ENCODE results near the gene POLR1A. TPM values are rescaled to one million over a fixed set of nuclear protein-coding genes. Genes with fewer than 3 reads are reported as not detected.

The POLR1A gene
- total RNA-seq, 1 experiment from 2014 or later, result 47.5 TPM

- no peaks in the 10 kb centered on the region for H3K27me3 Mint-ChIP-seq (ENCODE audit: low read depth)
- POLR2A ChIA-PET, result no interaction called here
- TF ChIP-seq, protein P1, sequence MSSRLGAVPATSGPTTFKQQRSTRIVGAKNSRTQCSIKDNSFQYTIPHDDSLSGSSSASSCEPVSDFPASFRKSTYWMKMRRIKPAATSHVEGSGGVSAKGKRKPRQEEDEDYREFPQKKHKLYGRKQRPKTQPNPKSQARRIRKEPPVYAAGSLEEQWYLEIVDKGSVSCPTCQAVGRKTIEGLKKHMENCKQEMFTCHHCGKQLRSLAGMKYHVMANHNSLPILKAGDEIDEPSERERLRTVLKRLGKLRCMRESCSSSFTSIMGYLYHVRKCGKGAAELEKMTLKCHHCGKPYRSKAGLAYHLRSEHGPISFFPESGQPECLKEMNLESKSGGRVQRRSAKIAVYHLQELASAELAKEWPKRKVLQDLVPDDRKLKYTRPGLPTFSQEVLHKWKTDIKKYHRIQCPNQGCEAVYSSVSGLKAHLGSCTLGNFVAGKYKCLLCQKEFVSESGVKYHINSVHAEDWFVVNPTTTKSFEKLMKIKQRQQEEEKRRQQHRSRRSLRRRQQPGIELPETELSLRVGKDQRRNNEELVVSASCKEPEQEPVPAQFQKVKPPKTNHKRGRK (CRISPR knock-in tag; IDR thresholded peaks at IDR 0.05; ENCODE audit: borderline replicate concordance), result no peak
- no peak for TF ChIP-seq USF1 (CRISPR knock-in tag; IDR thresholded peaks at IDR 0.05)
- no peak for TF ChIP-seq GRHL2 (CRISPR knock-in tag; IDR thresholded peaks at IDR 0.05; ENCODE audit: insufficient replicate concordance, severe bottlenecking)
- TF ChIP-seq GTF2I (CRISPR knock-in tag; conservative IDR thresholded peaks at IDR 0.05), result no peak
- no peak for TF ChIP-seq MLX (CRISPR knock-in tag; IDR thresholded peaks at IDR 0.05)
- no peak for TF ChIP-seq ZNF232 (CRISPR knock-in tag; IDR thresholded peaks at IDR 0.05)
- no peak for TF ChIP-seq SMAD3 (CRISPR knock-in tag; IDR thresholded peaks at IDR 0.05; ENCODE audit: borderline replicate concordance)
- no peak for TF ChIP-seq ZBTB21 (CRISPR knock-in tag; IDR thresholded peaks at IDR 0.05; ENCODE audit: borderline replicate concordance)
- no peak overlapping the region for H3K4me3 Mint-ChIP-seq
- peaks cover 2% of the 10 kb centered on the region; the same call in 1 of the 2 replicates for H3K4me1 Mint-ChIP-seq
- no peak for ATAC-seq
- no peak for DNase-seq (ENCODE audit: low spot score)
- peaks cover 55% of the 10 kb centered on the region for H3K36me3 Mint-ChIP-seq
- CTCF ChIA-PET, result interaction anchor here (1.1 kb wide), 1 partner anchor 10 kb away, joined by 7 read pairs; no protein-coding TSS in a partner anchor
- H3K9me3 Mint-ChIP-seq, result no peaks in the 10 kb centered on the region
- no peak overlapping the region for H3K27ac Mint-ChIP-seq
Measured at GRCh38 chr2:86097913-86098312, 7.8 kb downstream of the POLR1A start.

- Mint-ChIP-seq H3K27me3 (ENCODE audit: low read depth) (no peaks in the 10 kb centered on the region), H3K9me3 (no peaks in the 10 kb centered on the region), H3K4me1 (no peaks in the 10 kb centered on the region), H3K4me3 (no peak overlapping the region), H3K27ac (no peak overlapping the region), H3K36me3 (peaks cover 50% of the 10 kb centered on the region)
- ChIA-PET POLR2A (no interaction called here), CTCF (interaction anchor here (1.1 kb wide), 1 partner anchor 9 kb away, joined by 7 read pairs; no protein-coding TSS in a partner anchor)
- no peak for ATAC-seq
- DNase-seq (ENCODE audit: low spot score), result no peak
- TF ChIP-seq, protein P2, sequence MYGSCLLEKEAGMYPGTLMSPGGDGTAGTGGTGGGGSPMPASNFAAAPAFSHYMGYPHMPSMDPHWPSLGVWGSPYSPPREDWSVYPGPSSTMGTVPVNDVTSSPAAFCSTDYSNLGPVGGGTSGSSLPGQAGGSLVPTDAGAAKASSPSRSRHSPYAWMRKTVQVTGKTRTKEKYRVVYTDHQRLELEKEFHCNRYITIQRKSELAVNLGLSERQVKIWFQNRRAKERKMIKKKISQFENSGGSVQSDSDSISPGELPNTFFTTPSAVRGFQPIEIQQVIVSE (CRISPR knock-in tag; IDR thresholded peaks at IDR 0.05; ENCODE audit: borderline replicate concordance), result no peak
- TF ChIP-seq ATF2 (CRISPR knock-in tag; IDR thresholded peaks at IDR 0.05; ENCODE audit: borderline replicate concordance, low read depth) (no peak), ERG (CRISPR knock-in tag; IDR thresholded peaks at IDR 0.05) (no peak), MXD4 (CRISPR knock-in tag; IDR thresholded peaks at IDR 0.05; ENCODE audit: borderline replicate concordance) (no peak), ZNF263 (CRISPR knock-in tag; IDR thresholded peaks at IDR 0.05; ENCODE audit: low read depth) (no peak)
- TF ChIP-seq, protein P3, sequence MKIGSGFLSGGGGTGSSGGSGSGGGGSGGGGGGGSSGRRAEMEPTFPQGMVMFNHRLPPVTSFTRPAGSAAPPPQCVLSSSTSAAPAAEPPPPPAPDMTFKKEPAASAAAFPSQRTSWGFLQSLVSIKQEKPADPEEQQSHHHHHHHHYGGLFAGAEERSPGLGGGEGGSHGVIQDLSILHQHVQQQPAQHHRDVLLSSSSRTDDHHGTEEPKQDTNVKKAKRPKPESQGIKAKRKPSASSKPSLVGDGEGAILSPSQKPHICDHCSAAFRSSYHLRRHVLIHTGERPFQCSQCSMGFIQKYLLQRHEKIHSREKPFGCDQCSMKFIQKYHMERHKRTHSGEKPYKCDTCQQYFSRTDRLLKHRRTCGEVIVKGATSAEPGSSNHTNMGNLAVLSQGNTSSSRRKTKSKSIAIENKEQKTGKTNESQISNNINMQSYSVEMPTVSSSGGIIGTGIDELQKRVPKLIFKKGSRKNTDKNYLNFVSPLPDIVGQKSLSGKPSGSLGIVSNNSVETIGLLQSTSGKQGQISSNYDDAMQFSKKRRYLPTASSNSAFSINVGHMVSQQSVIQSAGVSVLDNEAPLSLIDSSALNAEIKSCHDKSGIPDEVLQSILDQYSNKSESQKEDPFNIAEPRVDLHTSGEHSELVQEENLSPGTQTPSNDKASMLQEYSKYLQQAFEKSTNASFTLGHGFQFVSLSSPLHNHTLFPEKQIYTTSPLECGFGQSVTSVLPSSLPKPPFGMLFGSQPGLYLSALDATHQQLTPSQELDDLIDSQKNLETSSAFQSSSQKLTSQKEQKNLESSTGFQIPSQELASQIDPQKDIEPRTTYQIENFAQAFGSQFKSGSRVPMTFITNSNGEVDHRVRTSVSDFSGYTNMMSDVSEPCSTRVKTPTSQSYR (CRISPR knock-in tag; IDR thresholded peaks at IDR 0.05), result no peak
- TF ChIP-seq, protein P4, sequence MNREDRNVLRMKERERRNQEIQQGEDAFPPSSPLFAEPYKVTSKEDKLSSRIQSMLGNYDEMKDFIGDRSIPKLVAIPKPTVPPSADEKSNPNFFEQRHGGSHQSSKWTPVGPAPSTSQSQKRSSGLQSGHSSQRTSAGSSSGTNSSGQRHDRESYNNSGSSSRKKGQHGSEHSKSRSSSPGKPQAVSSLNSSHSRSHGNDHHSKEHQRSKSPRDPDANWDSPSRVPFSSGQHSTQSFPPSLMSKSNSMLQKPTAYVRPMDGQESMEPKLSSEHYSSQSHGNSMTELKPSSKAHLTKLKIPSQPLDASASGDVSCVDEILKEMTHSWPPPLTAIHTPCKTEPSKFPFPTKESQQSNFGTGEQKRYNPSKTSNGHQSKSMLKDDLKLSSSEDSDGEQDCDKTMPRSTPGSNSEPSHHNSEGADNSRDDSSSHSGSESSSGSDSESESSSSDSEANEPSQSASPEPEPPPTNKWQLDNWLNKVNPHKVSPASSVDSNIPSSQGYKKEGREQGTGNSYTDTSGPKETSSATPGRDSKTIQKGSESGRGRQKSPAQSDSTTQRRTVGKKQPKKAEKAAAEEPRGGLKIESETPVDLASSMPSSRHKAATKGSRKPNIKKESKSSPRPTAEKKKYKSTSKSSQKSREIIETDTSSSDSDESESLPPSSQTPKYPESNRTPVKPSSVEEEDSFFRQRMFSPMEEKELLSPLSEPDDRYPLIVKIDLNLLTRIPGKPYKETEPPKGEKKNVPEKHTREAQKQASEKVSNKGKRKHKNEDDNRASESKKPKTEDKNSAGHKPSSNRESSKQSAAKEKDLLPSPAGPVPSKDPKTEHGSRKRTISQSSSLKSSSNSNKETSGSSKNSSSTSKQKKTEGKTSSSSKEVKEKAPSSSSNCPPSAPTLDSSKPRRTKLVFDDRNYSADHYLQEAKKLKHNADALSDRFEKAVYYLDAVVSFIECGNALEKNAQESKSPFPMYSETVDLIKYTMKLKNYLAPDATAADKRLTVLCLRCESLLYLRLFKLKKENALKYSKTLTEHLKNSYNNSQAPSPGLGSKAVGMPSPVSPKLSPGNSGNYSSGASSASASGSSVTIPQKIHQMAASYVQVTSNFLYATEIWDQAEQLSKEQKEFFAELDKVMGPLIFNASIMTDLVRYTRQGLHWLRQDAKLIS (CRISPR knock-in tag; IDR thresholded peaks at IDR 0.05; ENCODE audit: borderline replicate concordance), result no peak
- TF ChIP-seq, protein P5, sequence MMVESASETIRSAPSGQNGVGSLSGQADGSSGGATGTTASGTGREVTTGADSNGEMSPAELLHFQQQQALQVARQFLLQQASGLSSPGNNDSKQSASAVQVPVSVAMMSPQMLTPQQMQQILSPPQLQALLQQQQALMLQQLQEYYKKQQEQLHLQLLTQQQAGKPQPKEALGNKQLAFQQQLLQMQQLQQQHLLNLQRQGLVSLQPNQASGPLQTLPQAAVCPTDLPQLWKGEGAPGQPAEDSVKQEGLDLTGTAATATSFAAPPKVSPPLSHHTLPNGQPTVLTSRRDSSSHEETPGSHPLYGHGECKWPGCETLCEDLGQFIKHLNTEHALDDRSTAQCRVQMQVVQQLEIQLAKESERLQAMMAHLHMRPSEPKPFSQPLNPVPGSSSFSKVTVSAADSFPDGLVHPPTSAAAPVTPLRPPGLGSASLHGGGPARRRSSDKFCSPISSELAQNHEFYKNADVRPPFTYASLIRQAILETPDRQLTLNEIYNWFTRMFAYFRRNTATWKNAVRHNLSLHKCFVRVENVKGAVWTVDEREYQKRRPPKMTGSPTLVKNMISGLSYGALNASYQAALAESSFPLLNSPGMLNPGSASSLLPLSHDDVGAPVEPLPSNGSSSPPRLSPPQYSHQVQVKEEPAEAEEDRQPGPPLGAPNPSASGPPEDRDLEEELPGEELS (CRISPR knock-in tag; IDR thresholded peaks at IDR 0.05), result no peak
Measured at GRCh38 chr2:86097114-86097896, 8.4 kb downstream of the POLR1A start.
